ENCODE results near the gene MTHFR.
"Not testable (repeated sequence)": the region's sequence is repeated elsewhere in the genome, so short reads cannot be mapped to it uniquely, and the experiment has no call there.

Gene MTHFR

GRCh38 chr1:11833900-11834299, 28.1 kb upstream of the MTHFR start:
- FAIRE-seq (no peak), DNase-seq (ENCODE audit: insufficient read length, low spot score) (no peak)

- FAIRE-seq (no peak), DNase-seq (ENCODE audit: insufficient read length, low spot score) (no peak)
Observed at GRCh38 chr1:11833497-11833896, 27.7 kb upstream of the MTHFR start.

GRCh38 chr1:11831945-11832725, 26.4 kb upstream of the MTHFR start:
- FAIRE-seq: no peak
- DNase-seq (ENCODE audit: insufficient read length, low spot score): no peak

GRCh38 chr1:11828511-11828910, 22.7 kb upstream of the MTHFR start:
- FAIRE-seq (no peak), DNase-seq (ENCODE audit: insufficient read length, low spot score) (no peak)

- DNase-seq (ENCODE audit: insufficient read length, low spot score): no peak
- no peak for FAIRE-seq
Observed at GRCh38 chr1:11826946-11827345, 21.2 kb upstream of the MTHFR start.

GRCh38 chr1:11825131-11825530, 19.4 kb upstream of the MTHFR start:
- no peak for DNase-seq (ENCODE audit: insufficient read length, low spot score)

GRCh38 chr1:11823366-11824137, 17.8 kb upstream of the MTHFR start:
- no peak for DNase-seq (ENCODE audit: insufficient read length, low spot score)
- no peak for FAIRE-seq

More at GRCh38 chr1:11825131-11825530, 19.4 kb upstream of the MTHFR start:
- FAIRE-seq: no peak

- FAIRE-seq: no peak
- no peak for DNase-seq (ENCODE audit: insufficient read length, low spot score)
Observed at GRCh38 chr1:11822091-11822490, 16.3 kb upstream of the MTHFR start.

GRCh38 chr1:11817192-11817591, 11.4 kb upstream of the MTHFR start:
- no peak for FAIRE-seq
- no peak for DNase-seq (ENCODE audit: insufficient read length, low spot score)

GRCh38 chr1:11813021-11813420, 7.3 kb upstream of the MTHFR start:
- DNase-seq (ENCODE audit: insufficient read length, low spot score): no peak
- no peak for FAIRE-seq

GRCh38 chr1:11807133-11807532, 1.4 kb upstream of the MTHFR start:
- DNase-seq (ENCODE audit: insufficient read length, low spot score): no peak
- peak; percentile 31 for FAIRE-seq

GRCh38 chr1:11806307-11806936, 658 bp upstream of the MTHFR start:
- DNase-seq (ENCODE audit: insufficient read length, low spot score) (no peak), FAIRE-seq (peak; percentile 70)

GRCh38 chr1:11804666-11805421, 920 bp downstream of the MTHFR start:
- FAIRE-seq: peak; percentile 14
- DNase-seq (ENCODE audit: insufficient read length, low spot score): no peak

GRCh38 chr1:11803924-11804665, 1.7 kb downstream of the MTHFR start:
- not testable (repeated sequence) for FAIRE-seq; DNase-seq (ENCODE audit: insufficient read length, low spot score)

GRCh38 chr1:11802973-11803885, 2.5 kb downstream of the MTHFR start:
- peak; percentile 72 for DNase-seq (ENCODE audit: insufficient read length, low spot score)
- peak; percentile 91 for FAIRE-seq

GRCh38 chr1:11802616-11802972, 3.2 kb downstream of the MTHFR start:
- DNase-seq (ENCODE audit: insufficient read length, low spot score) (no peak), FAIRE-seq (no peak)

GRCh38 chr1:11800756-11801433, 4.9 kb downstream of the MTHFR start:
- no peak for DNase-seq (ENCODE audit: insufficient read length, low spot score)
- no peak for FAIRE-seq

GRCh38 chr1:11800391-11800755, 5.4 kb downstream of the MTHFR start:
- DNase-seq (ENCODE audit: insufficient read length, low spot score) (no peak), FAIRE-seq (no peak)

- FAIRE-seq: no peak
Observed at GRCh38 chr1:11799896-11800295, 5.9 kb downstream of the MTHFR start.

More at GRCh38 chr1:11799896-11800295, 5.9 kb downstream of the MTHFR start:
- DNase-seq (ENCODE audit: insufficient read length, low spot score): no peak

All from GM19239 (cell line).